Thyroid gland (tissue), 4 donors: Measurements from ENCODE around the gene ZC3H10. TPM values are rescaled to one million over a fixed set of nuclear protein-coding genes. Genes with fewer than 3 reads are reported as not detected.

Experiments
- DNase-seq, 2 donors: peaks; one replicate each; pipeline ENCODE4 v3.0.0-alpha.2; 2019
- H3K27ac ChIP-seq, 3 donors: fragments of 200-600 bp; sonication (generic); 1 replicate in 2 of 3; 2 replicates in 1 of 3; pipeline ENCODE4 v1.5.1; 2016 to 2019; ENCODE audit warnings: mild to moderate bottlenecking in 1 of 3, moderate library complexity in 1 of 3
- H3K27me3 ChIP-seq: fragments of 200-600 bp; sonication (generic); one replicate; pipeline ENCODE4 v1.5.1; 2019
- H3K36me3 ChIP-seq, 2 donors: fragments of 200-600 bp; sonication (generic); one replicate each; pipeline ENCODE4 v1.5.1; 2016 to 2019
- H3K4me1 ChIP-seq, 2 donors: fragments of 200-600 bp; sonication (generic); one replicate each; pipeline ENCODE4 v1.5.1; 2017 to 2019
- H3K4me3 ChIP-seq, 3 donors: fragments of 200-600 bp; sonication (generic); replicated peaks in 1 of 3; 1 replicate in 2 of 3; 2 replicates in 1 of 3; pipeline ENCODE4 v1.5.1; 2016; ENCODE audit warnings: mild to moderate bottlenecking in 1 of 3
- H3K9me3 ChIP-seq: fragments of 200-600 bp; sonication (generic); one replicate; pipeline ENCODE4 v1.5.1; 2017
- POLR2A ChIP-seq, 2 donors: fragments of 450-650 bp; IDR thresholded peaks; one replicate each; pipeline ENCODE4 v1.6.1; 2017; ENCODE audit warnings: antibody characterized with exemption in 2 of 2, mild to moderate bottlenecking in 2 of 2, moderate library complexity in 1 of 2
- WGBS, 2 donors: methylation state at CpG; one replicate each; pipeline ENCODE4 v1.1.5; 2017; 5-methylcytosine and 5-hydroxymethylcytosine counted together
- intact Hi-C: fragments of 100-400 bp; cut with DNase I; formaldehyde crosslinking; loops from one replicate; pipeline ENCODE4 v1.15.1; 2023
- total RNA-seq, 4 donors: library from RNA; depleted of rRNA; stranded (reverse); fragments of >200 nt; gene quantifications; one replicate each; pipeline ENCODE4 v1.2.3, GENCODE V29; 2016
- TF ChIP-seq, protein P1 (sequence below), 6 experiments: fragments of 200-600 bp in 3 of 6; fragments of 450-650 bp in 3 of 6; sonication (generic) in 3 of 6; IDR thresholded peaks; one replicate each; pipeline ENCODE4 v1.5.1; 2016 to 2019; ENCODE audit warnings: antibody characterized with exemption in 6 of 6, mild to moderate bottlenecking in 2 of 6, inconsistent platforms in 1 of 6, moderate library complexity in 1 of 6

The ZC3H10 gene
- total RNA-seq, 4 donors from 2014 or later: 4.7 to 7.7 (median 5.6) TPM

DNA sequence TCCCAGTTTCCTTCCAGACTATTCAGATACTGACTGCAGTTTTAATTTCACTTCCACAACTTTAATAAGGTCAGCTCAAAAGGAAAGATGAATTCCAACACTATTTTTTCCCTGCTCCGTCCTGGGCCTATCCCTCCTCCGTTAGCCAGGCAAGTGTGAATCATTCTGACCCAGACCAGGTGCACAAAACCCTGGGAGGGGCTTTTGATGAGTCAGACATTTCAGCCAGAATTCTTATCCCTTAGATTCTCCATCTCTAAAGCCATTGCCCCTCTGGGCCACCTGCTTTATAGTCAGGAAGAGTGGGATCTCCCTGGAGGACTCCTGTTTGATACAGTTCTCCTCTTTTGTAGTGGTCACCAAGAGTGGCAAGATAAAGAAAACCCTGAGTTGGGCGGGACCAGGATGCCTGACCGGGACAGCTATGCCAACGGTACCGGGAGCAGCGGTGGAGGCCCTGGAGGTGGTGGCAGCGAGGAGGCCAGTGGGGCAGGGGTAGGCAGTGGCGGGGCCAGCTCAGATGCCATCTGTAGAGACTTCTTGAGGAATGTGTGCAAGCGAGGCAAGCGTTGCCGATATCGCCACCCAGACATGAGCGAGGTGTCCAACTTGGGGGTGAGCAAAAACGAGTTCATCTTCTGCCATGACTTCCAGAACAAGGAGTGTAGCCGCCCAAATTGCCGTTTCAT, 2.2 kb downstream of the ZC3H10 start:
- H3K4me1 ChIP-seq: peaks cover 27 to 31% of the 10 kb centered on the region in 2 donors
- 92 to 94% methylated on average over 17 of the region's 17 CpGs for WGBS, 2 donors

DNA sequence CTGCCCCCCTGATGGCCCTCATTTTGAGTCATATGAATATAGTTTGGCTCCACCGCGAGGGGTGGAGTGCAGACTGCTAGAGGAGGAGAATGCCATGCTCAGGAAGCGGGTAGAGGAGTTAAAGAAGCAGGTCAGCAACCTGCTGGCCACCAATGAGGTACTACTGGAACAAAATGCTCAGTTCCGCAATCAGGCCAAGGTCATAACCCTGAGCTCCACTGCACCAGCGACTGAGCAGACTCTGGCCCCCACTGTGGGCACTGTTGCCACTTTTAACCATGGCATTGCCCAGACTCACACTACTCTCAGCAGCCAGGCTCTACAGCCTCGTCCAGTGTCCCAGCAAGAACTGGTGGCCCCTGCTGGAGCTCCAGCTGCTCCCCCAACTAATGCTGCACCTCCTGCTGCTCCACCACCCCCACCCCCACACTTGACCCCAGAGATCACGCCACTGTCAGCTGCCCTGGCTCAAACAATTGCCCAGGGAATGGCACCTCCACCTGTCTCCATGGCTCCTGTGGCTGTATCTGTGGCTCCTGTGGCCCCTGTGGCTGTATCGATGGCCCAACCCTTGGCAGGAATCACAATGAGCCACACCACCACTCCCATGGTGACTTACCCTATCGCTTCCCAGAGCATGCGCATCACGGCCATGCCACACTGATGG, 3.3 kb downstream of the ZC3H10 start:
- Histone ChIP-seq H3K27ac (no peak overlapping the region), H3K27me3 (no peaks in the 10 kb centered on the region), H3K36me3 (peaks cover 11 to 12% of the 10 kb centered on the region in 2 donors), H3K9me3 (no peaks in the 10 kb centered on the region), H3K4me1 (peaks cover 36 to 41% of the 10 kb centered on the region in 2 donors), H3K4me3 (no peak overlapping the region)
- intact Hi-C loops: loop anchor here (2.0 to 10.0 kb wide), 3 partner anchors 67 to 343 kb away; partner anchors contain the start of genes NABP2, RNF41, SMARCC2 and SPRYD4
- no peak for DNase-seq
- no peak for TF ChIP-seq POLR2A (IDR thresholded peaks at IDR 0.05)
- TF ChIP-seq, protein P1, sequence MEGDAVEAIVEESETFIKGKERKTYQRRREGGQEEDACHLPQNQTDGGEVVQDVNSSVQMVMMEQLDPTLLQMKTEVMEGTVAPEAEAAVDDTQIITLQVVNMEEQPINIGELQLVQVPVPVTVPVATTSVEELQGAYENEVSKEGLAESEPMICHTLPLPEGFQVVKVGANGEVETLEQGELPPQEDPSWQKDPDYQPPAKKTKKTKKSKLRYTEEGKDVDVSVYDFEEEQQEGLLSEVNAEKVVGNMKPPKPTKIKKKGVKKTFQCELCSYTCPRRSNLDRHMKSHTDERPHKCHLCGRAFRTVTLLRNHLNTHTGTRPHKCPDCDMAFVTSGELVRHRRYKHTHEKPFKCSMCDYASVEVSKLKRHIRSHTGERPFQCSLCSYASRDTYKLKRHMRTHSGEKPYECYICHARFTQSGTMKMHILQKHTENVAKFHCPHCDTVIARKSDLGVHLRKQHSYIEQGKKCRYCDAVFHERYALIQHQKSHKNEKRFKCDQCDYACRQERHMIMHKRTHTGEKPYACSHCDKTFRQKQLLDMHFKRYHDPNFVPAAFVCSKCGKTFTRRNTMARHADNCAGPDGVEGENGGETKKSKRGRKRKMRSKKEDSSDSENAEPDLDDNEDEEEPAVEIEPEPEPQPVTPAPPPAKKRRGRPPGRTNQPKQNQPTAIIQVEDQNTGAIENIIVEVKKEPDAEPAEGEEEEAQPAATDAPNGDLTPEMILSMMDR (IDR thresholded peaks at IDR 0.05): no peak
- 89 to 91% methylated on average over 7 to 10 of the region's 11 CpGs for WGBS, 2 donors

More for the DNA sequence above, 2.2 kb downstream of the ZC3H10 start:
- Histone ChIP-seq H3K9me3 (no peaks in the 10 kb centered on the region), H3K4me3 (no peak overlapping the region), H3K27ac (peak overlapping the region in 1 of 3 donors; percentile 54), H3K36me3 (peaks cover 11 to 12% of the 10 kb centered on the region in 2 donors), H3K27me3 (no peaks in the 10 kb centered on the region)
- intact Hi-C loops: loop anchor here (2.0 to 10.0 kb wide), 3 partner anchors 68 to 344 kb away; partner anchors contain the start of genes NABP2, RNF41, SMARCC2 and SPRYD4
- TF ChIP-seq, protein P1 (IDR thresholded peaks at IDR 0.05): no peak
- no peak for TF ChIP-seq POLR2A (IDR thresholded peaks at IDR 0.05)
- no peak for DNase-seq

DNA sequence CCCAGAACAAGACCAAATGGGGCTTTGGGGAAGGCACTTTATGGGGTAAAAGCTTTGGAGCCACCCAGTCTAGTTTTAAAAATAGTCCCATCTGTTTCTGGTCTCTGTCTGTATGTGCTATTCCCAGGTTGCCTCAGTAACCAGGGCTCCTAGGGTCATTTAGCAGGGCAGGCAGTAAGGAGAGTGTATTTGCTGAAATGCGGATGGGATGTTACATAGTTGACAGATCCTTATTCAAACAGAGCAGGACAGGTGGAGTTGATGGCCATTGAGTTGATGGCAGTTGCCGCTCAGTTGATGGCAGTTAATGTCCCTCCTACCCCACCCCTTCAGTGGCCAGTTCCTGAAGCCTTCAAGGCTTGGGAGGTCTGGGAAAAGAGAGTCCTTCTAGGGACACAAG, 4.6 kb downstream of the ZC3H10 start:
- no peak for DNase-seq
- Histone ChIP-seq H3K27ac (no peak overlapping the region), H3K36me3 (peaks cover 11 to 12% of the 10 kb centered on the region in 2 donors), H3K4me1 (peaks cover 48 to 53% of the 10 kb centered on the region in 2 donors), H3K27me3 (no peaks in the 10 kb centered on the region), H3K4me3 (no peak overlapping the region), H3K9me3 (no peaks in the 10 kb centered on the region)
- intact Hi-C loops: loop anchor here (10.0 kb wide), 2 partner anchors 102 to 342 kb away; partner anchors contain the start of genes NABP2, RNF41 and SPRYD4
- TF ChIP-seq POLR2A (IDR thresholded peaks at IDR 0.05): no peak
- TF ChIP-seq, protein P1 (IDR thresholded peaks at IDR 0.05): no peak
- WGBS, 2 donors: 91 to 96% methylated on average over 2 of the region's 2 CpGs

- intact Hi-C loops: loop anchor here (10.0 kb wide), 2 partner anchors 101 to 341 kb away; partner anchors contain the start of genes NABP2, RNF41 and SPRYD4
- WGBS, 2 donors: 86 to 89% methylated on average over 4 of the region's 4 CpGs
- Histone ChIP-seq H3K27me3 (no peaks in the 10 kb centered on the region), H3K36me3 (peaks cover 11 to 12% of the 10 kb centered on the region in 2 donors), H3K9me3 (no peaks in the 10 kb centered on the region), H3K27ac (peak overlapping the region in 2 of 3 donors; percentile 70 to 84), H3K4me3 (no peak overlapping the region), H3K4me1 (peaks cover 41 to 47% of the 10 kb centered on the region in 2 donors)
- TF ChIP-seq, protein P1 (IDR thresholded peaks at IDR 0.05): no peak
- TF ChIP-seq POLR2A (IDR thresholded peaks at IDR 0.05): no peak
- no peak for DNase-seq
These were observed 6.1 kb downstream of the ZC3H10 start for GRCh38 chr12:56124133-56124532.
